ENCODE data around the gene ZSCAN5B. TPM values are rescaled to one million over a fixed set of nuclear protein-coding genes. Genes with fewer than 3 reads are reported as not detected.
"Not testable (repeated sequence)": the region's sequence is repeated elsewhere in the genome, so short reads cannot be mapped to it uniquely, and the experiment has no call there.

Gene ZSCAN5B
- total RNA-seq, 6 experiments from 2014 or later: 0.12 TPM; not detected in 5

GRCh38 chr19:56221442-56221841, 23.9 kb upstream of the ZSCAN5B start:
- TF ChIP-seq CTCF (IDR thresholded peaks at IDR 0.05): peak; percentile 32; the same call in 1 of the 2 replicates
- not testable (repeated sequence) for H3K4me1 Mint-ChIP-seq (ENCODE audit: low read depth); H3K4me3 Mint-ChIP-seq; H3K27me3 Mint-ChIP-seq (ENCODE audit: insufficient read depth); H3K27ac Mint-ChIP-seq; DNase-seq
- peaks cover 23% of the 10 kb centered on the region for H3K36me3 Mint-ChIP-seq (ENCODE audit: low read depth)
- peaks cover 31% of the 10 kb centered on the region for H3K9me3 Mint-ChIP-seq

GRCh38 chr19:56218961-56219360, 21.4 kb upstream of the ZSCAN5B start:
- peaks cover 1% of the 10 kb centered on the region for H3K27me3 Mint-ChIP-seq (ENCODE audit: insufficient read depth)
- DNase-seq: no peak
- peaks cover 38% of the 10 kb centered on the region for H3K9me3 Mint-ChIP-seq
- TF ChIP-seq CTCF (IDR thresholded peaks at IDR 0.05): no peak
- no peaks in the 10 kb centered on the region for H3K4me1 Mint-ChIP-seq (ENCODE audit: low read depth)
- H3K27ac Mint-ChIP-seq: no peak overlapping the region
- H3K4me3 Mint-ChIP-seq: no peak overlapping the region
- H3K36me3 Mint-ChIP-seq (ENCODE audit: low read depth): peaks cover 23% of the 10 kb centered on the region

- DNase-seq: no peak
- Mint-ChIP-seq H3K36me3 (ENCODE audit: low read depth) (peaks cover 17% of the 10 kb centered on the region), H3K4me1 (ENCODE audit: low read depth) (no peaks in the 10 kb centered on the region), H3K27me3 (ENCODE audit: insufficient read depth) (no peaks in the 10 kb centered on the region; the same call in 1 of the 2 replicates), H3K4me3 (no peak overlapping the region), H3K9me3 (peaks cover 40% of the 10 kb centered on the region), H3K27ac (no peak overlapping the region)
- TF ChIP-seq CTCF (IDR thresholded peaks at IDR 0.05): no peak
These were observed 19.7 kb upstream of the ZSCAN5B start for GRCh38 chr19:56217039-56217949.

GRCh38 chr19:56211718-56212117, 14.1 kb upstream of the ZSCAN5B start:
- Mint-ChIP-seq H3K4me3 (no peak overlapping the region), H3K4me1 (ENCODE audit: low read depth) (no peaks in the 10 kb centered on the region), H3K9me3 (peaks cover 33% of the 10 kb centered on the region), H3K27ac (no peak overlapping the region), H3K36me3 (ENCODE audit: low read depth) (peaks cover 4% of the 10 kb centered on the region; the same call in 1 of the 2 replicates), H3K27me3 (ENCODE audit: insufficient read depth) (peaks cover 4% of the 10 kb centered on the region; the same call in 1 of the 2 replicates)
- no peak for TF ChIP-seq CTCF (IDR thresholded peaks at IDR 0.05)
- no peak for DNase-seq

GRCh38 chr19:56210036-56210435, 12.5 kb upstream of the ZSCAN5B start:
- peaks cover 28% of the 10 kb centered on the region for H3K9me3 Mint-ChIP-seq
- H3K4me1 Mint-ChIP-seq (ENCODE audit: low read depth); H3K4me3 Mint-ChIP-seq; H3K27me3 Mint-ChIP-seq (ENCODE audit: insufficient read depth); DNase-seq; H3K27ac Mint-ChIP-seq; H3K36me3 Mint-ChIP-seq (ENCODE audit: low read depth): not testable (repeated sequence)

GRCh38 chr19:56209091-56209490, 11.5 kb upstream of the ZSCAN5B start:
- no peak for TF ChIP-seq CTCF (IDR thresholded peaks at IDR 0.05)
- peaks cover 4% of the 10 kb centered on the region; the same call in 1 of the 2 replicates for H3K27me3 Mint-ChIP-seq (ENCODE audit: insufficient read depth)
- H3K4me1 Mint-ChIP-seq (ENCODE audit: low read depth): no peaks in the 10 kb centered on the region
- peaks cover 4% of the 10 kb centered on the region; the same call in 1 of the 2 replicates for H3K36me3 Mint-ChIP-seq (ENCODE audit: low read depth)
- H3K9me3 Mint-ChIP-seq: peaks cover 19% of the 10 kb centered on the region
- DNase-seq: no peak
- no peak overlapping the region for H3K27ac Mint-ChIP-seq
- H3K4me3 Mint-ChIP-seq: no peak overlapping the region

GRCh38 chr19:56207581-56207980, 10.0 kb upstream of the ZSCAN5B start:
- peaks cover 11% of the 10 kb centered on the region for H3K9me3 Mint-ChIP-seq
- not testable (repeated sequence) for DNase-seq; H3K36me3 Mint-ChIP-seq (ENCODE audit: low read depth); H3K4me3 Mint-ChIP-seq; H3K27me3 Mint-ChIP-seq (ENCODE audit: insufficient read depth); H3K27ac Mint-ChIP-seq; H3K4me1 Mint-ChIP-seq (ENCODE audit: low read depth)

Data from HFFc6 (cell line).